ENCODE measurements around the gene NEURL4.
A peak's percentile ranks its signal among the peaks of the same experiment; 100 is the strongest.

The NEURL4 gene

GRCh38 chr17:7330638-7331015 lies 1.5 kb upstream of the NEURL4 start:
- H3K27ac ChIP-seq (replicated peaks), result peak overlapping the region; percentile 85
- peak overlapping the region; percentile 77 for H3K4me3 ChIP-seq (replicated peaks; ENCODE audit: insufficient read depth, low read length)
- no peak for DNase-seq (ENCODE audit: low read depth in 1 of 2, low spot score in 1 of 2)
- no peak for TF ChIP-seq GABPA (IDR thresholded peaks at IDR 0.05; ENCODE audit: low read depth)
- TF ChIP-seq CTCF (IDR thresholded peaks at IDR 0.05; ENCODE audit: insufficient read depth, low read length), result no peak
- no peaks in the 10 kb centered on the region for H3K27me3 ChIP-seq (ENCODE audit: insufficient read depth, poor library complexity, severe bottlenecking)

GRCh38 chr17:7329997-7330637 lies 982 bp upstream of the NEURL4 start:
- Histone ChIP-seq H3K27ac (replicated peaks) (peak overlapping the region; percentile 85), H3K27me3 (ENCODE audit: insufficient read depth, poor library complexity, severe bottlenecking) (no peaks in the 10 kb centered on the region), H3K4me3 (replicated peaks; ENCODE audit: insufficient read depth, low read length) (peak overlapping the region; percentile 77)
- no peak for TF ChIP-seq CTCF (IDR thresholded peaks at IDR 0.05; ENCODE audit: insufficient read depth, low read length)
- no peak for TF ChIP-seq POLR2AphosphoS5 (IDR thresholded peaks at IDR 0.05; ENCODE audit: low read depth)
- no peak for TF ChIP-seq REST (IDR thresholded peaks at IDR 0.05; ENCODE audit: insufficient replicate concordance, low read depth)
- TF ChIP-seq SPI1 (IDR thresholded peaks at IDR 0.05; ENCODE audit: borderline replicate concordance, low read depth), result no peak
- no peak for TF ChIP-seq GABPA (IDR thresholded peaks at IDR 0.05; ENCODE audit: low read depth)
- DNase-seq (ENCODE audit: low read depth in 1 of 2, low spot score in 1 of 2), result peak in 1 of 2 experiments; percentile 66

- peak; percentile 94 to 97 for DNase-seq (ENCODE audit: low read depth in 1 of 2, low spot score in 1 of 2)
- Histone ChIP-seq H3K27ac (replicated peaks) (peak overlapping the region; percentile 85), H3K4me3 (replicated peaks; ENCODE audit: insufficient read depth, low read length) (peak overlapping the region; percentile 77), H3K27me3 (ENCODE audit: insufficient read depth, poor library complexity, severe bottlenecking) (no peaks in the 10 kb centered on the region)
- TF ChIP-seq POLR2AphosphoS5 (IDR thresholded peaks at IDR 0.05; ENCODE audit: low read depth) (peak; percentile 21; the same call in 1 of the 2 replicates), REST (IDR thresholded peaks at IDR 0.05; ENCODE audit: insufficient replicate concordance, low read depth) (no peak)
These were observed 350 bp upstream of the NEURL4 start for GRCh38 chr17:7329374-7329996.

GRCh38 chr17:7328009-7328408 lies 1.1 kb downstream of the NEURL4 start:
- TF ChIP-seq REST (IDR thresholded peaks at IDR 0.05; ENCODE audit: insufficient replicate concordance, low read depth), result no peak
- no peak for TF ChIP-seq SPI1 (IDR thresholded peaks at IDR 0.05; ENCODE audit: borderline replicate concordance, low read depth)
- no peak for TF ChIP-seq POLR2AphosphoS5 (IDR thresholded peaks at IDR 0.05; ENCODE audit: low read depth)
- TF ChIP-seq CTCF (IDR thresholded peaks at IDR 0.05; ENCODE audit: insufficient read depth, low read length), result no peak
- TF ChIP-seq GABPA (IDR thresholded peaks at IDR 0.05; ENCODE audit: low read depth), result no peak
- no peaks in the 10 kb centered on the region for H3K27me3 ChIP-seq (ENCODE audit: insufficient read depth, poor library complexity, severe bottlenecking)
- DNase-seq (ENCODE audit: low read depth in 1 of 2, low spot score in 1 of 2), result no peak
- H3K27ac ChIP-seq (replicated peaks), result no peak overlapping the region
- peak overlapping the region; percentile 77; the same call in 1 of the 2 replicates for H3K4me3 ChIP-seq (replicated peaks; ENCODE audit: insufficient read depth, low read length)

Measured in HL-60 (cell line).